Measurements from ENCODE around the gene SUGCT.
A peak's percentile ranks its signal among the peaks of the same experiment; 100 is the strongest.

Gene SUGCT

DNA sequence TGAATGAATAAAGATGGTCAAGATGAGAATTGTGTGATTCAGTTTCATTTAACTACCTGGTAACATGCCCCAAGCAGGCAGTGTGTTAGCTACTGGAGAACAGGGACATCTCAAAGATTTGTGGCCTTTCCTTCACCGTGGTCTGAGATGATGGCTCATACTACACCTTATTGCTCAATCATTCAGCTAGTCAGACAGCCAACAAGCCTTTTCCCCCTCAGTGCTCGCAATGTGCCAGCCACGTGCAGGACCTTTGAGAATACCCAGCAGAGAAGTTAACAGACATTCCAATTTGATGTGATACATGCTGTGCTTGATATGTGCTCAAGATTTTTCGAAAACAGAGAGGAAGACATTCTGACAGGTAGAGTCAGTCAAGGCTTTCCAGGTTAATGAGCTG, 562.8 kb downstream of the SUGCT start:
- no peak overlapping the region for H3K4me3 ChIP-seq
- peaks cover 28% of the 10 kb centered on the region for H3K4me1 ChIP-seq
- H4K20me1 ChIP-seq: no peaks in the 10 kb centered on the region
- TF ChIP-seq Cebpa-rat (IDR thresholded peaks at IDR 0.05): no peak
- no peak overlapping the region for H3K9ac ChIP-seq
- no peaks in the 10 kb centered on the region for H3K36me3 ChIP-seq
- H3K27me3 ChIP-seq: no peaks in the 10 kb centered on the region
- H3K9me3 ChIP-seq: no peaks in the 10 kb centered on the region
- no peak overlapping the region for H3K27ac ChIP-seq
- H3K4me2 ChIP-seq: no peak overlapping the region

DNA sequence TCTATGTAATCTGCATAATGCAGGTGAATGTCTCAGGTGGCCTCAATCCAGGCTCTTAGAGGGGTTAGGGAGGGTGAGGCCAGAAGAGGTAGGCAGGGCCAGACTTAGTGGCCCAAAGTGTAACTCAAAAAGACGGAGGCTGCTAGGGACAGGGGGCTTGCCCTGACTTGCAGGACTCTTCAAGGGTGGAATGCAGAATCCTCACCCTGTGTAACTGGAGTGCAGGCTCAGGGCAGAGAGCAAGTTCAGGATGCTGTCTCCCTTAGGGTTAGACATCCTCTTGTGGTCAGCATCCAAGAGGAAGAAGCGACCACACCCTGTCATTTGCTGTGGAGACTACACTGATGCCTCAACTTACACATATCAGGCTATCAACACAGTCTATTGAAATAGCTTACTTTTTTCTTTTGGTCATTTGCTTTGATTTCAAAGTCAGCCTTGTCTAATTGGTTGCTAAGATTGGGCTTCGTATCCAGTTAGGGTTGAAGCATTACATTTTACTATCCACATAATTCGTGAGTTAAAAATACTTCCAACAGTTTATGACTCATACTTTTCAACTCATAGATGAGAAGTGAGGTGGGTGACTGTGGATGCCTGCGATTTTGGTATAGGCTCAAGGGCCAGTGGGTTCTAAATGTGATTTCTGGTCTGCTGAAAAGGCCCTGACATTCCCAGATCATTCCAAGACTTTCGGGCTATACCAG, 563.6 kb downstream of the SUGCT start:
- Histone ChIP-seq H3K4me2 (no peak overlapping the region), H4K20me1 (no peaks in the 10 kb centered on the region), H3K4me3 (no peak overlapping the region), H3K4me1 (peaks cover 30% of the 10 kb centered on the region), H3K27me3 (no peaks in the 10 kb centered on the region), H3K9me3 (no peaks in the 10 kb centered on the region), H3K9ac (no peak overlapping the region), H3K36me3 (no peaks in the 10 kb centered on the region), H3K27ac (no peak overlapping the region)
- TF ChIP-seq Cebpa-rat (IDR thresholded peaks at IDR 0.05): no peak

DNA sequence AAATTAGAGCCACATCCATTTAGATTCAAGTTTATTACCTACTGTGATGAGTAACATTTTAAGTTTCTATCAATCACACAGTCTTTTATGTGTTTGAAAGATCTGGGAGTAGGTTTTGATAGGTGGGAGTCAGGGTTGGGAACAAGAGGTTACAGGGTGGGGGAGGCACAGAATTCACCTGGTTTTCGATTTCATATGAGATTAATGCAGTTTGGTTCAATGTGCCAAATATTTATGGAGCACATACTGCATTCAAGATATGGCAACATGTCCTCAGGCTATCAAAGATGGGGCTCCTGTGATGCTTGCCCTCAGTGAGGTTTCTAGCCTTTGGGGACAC, 564.1 kb downstream of the SUGCT start:
- Histone ChIP-seq H3K9ac (no peak overlapping the region), H3K27ac (no peak overlapping the region), H3K9me3 (no peaks in the 10 kb centered on the region), H3K4me1 (peaks cover 30% of the 10 kb centered on the region), H3K36me3 (no peaks in the 10 kb centered on the region), H3K27me3 (no peaks in the 10 kb centered on the region), H3K4me2 (no peak overlapping the region), H4K20me1 (no peaks in the 10 kb centered on the region), H3K4me3 (no peak overlapping the region)
- TF ChIP-seq Cebpa-rat (IDR thresholded peaks at IDR 0.05): no peak

GRCh38 chr7:40700653-40701421, 566.0 kb downstream of the SUGCT start:
- Histone ChIP-seq H3K4me2 (peak overlapping the region; percentile 78), H3K4me3 (no peak overlapping the region), H3K9ac (0 out of 2 replicates have a peak overlapping the region, but pooled peaks have one; percentile 27), H3K9me3 (no peaks in the 10 kb centered on the region), H3K4me1 (peaks cover 30% of the 10 kb centered on the region), H4K20me1 (no peaks in the 10 kb centered on the region), H3K36me3 (no peaks in the 10 kb centered on the region), H3K27ac (peak overlapping the region; percentile 32; the same call in 1 of the 2 replicates), H3K27me3 (no peaks in the 10 kb centered on the region)
- no peak for TF ChIP-seq Cebpa-rat (IDR thresholded peaks at IDR 0.05)

GRCh38 chr7:40701836-40702551, 567.2 kb downstream of the SUGCT start:
- Histone ChIP-seq H3K4me2 (peak overlapping the region; percentile 78), H3K9me3 (no peaks in the 10 kb centered on the region), H3K36me3 (no peaks in the 10 kb centered on the region), H3K27me3 (no peaks in the 10 kb centered on the region), H4K20me1 (no peaks in the 10 kb centered on the region), H3K9ac (no peak overlapping the region), H3K4me1 (peaks cover 30% of the 10 kb centered on the region), H3K4me3 (no peak overlapping the region), H3K27ac (no peak overlapping the region)
- TF ChIP-seq Cebpa-rat (IDR thresholded peaks at IDR 0.05): no peak

DNA sequence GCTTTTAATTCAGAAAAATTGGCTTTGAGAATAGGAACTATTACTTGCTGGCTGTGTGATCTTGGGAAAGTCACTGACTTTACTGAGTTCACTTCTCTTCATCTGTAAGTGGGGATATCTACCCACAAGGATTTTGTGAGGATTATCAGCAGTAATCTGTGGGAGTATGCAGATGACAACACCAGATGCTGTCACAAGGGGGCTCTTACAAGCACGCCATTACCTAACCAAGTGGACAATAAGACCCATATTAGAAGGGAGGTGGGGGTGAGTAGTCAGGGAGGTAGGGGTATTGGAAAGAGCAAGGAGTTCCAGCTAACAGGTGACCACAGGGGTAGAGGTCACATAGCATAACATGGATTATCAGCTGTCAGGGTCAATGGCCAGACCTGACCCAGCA, 569.4 kb downstream of the SUGCT start:
- Histone ChIP-seq H3K36me3 (no peaks in the 10 kb centered on the region), H3K27me3 (no peaks in the 10 kb centered on the region), H4K20me1 (no peaks in the 10 kb centered on the region), H3K27ac (no peak overlapping the region), H3K4me1 (peaks cover 30% of the 10 kb centered on the region), H3K4me3 (no peak overlapping the region), H3K9ac (no peak overlapping the region), H3K9me3 (no peaks in the 10 kb centered on the region), H3K4me2 (no peak overlapping the region)
- no peak for TF ChIP-seq Cebpa-rat (IDR thresholded peaks at IDR 0.05)

DNA sequence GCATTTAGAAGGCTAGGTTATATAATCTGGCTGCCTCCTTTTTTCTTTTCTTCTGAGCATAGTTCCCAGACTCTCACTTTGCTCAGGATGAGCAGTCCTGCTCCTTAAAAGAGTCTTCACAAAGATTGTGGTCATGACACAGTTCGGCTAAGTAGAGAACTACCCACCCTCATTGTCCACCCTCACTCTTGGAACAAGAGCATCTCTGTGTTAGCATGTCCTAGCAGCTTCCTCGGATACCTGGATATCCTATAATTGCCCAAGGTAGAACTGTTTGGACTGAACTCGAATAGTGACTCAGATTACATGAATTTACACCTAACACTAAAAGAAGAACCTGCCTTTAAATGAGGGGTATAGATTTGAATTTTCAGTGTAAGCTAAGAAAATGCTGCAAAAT, 572.0 kb downstream of the SUGCT start:
- no peak for TF ChIP-seq Cebpa-rat (IDR thresholded peaks at IDR 0.05)
- Histone ChIP-seq H3K9me3 (no peaks in the 10 kb centered on the region), H3K4me3 (no peak overlapping the region), H3K4me1 (peaks cover 10% of the 10 kb centered on the region), H3K27ac (no peak overlapping the region), H3K36me3 (no peaks in the 10 kb centered on the region), H3K27me3 (no peaks in the 10 kb centered on the region), H3K4me2 (no peak overlapping the region), H3K9ac (no peak overlapping the region), H4K20me1 (no peaks in the 10 kb centered on the region)

DNA sequence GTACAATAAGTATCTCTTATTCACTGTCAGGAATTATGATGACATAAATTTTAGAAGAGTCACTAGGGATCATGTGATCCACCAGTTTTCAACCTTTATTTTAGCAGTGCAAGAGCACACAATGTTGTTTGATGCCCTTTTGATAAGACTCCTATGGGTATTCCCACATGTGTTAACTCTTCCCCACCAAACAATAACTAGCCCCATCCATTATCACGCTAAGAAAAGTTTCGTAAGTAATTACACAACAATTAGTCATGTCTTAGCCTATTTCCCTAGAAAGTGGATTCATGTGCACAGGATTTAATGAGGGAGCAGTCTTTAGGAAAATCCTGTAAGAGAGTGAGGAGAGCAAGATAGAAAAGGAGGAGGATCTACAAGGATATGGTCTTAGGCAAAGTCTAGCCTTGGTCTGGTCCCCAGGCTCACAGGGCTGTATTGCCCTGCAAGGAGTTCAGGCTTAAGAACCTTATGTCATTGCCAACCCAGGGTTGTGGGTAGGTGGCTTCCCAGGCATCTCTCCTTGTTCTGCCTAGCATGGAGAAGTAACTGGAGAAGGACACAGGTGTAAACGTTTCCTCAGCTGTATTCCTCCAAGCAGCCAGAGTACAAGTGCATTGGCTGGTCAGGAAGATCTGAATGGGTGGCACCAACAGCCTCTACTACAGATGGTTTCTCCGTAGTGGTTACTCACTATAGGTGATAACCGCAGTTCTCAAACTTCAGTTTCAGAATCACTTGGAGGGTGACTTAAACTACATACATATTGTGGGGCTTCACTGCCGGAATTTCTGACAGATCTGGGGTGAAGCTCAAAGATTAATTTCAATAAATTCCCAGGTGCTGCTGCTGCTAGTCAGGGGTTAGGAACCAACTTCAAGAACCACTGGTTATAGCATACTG, 574.5 kb downstream of the SUGCT start:
- TF ChIP-seq Cebpa-rat (IDR thresholded peaks at IDR 0.05): no peak
- Histone ChIP-seq H3K4me1 (no peaks in the 10 kb centered on the region), H3K27me3 (no peaks in the 10 kb centered on the region), H3K27ac (no peak overlapping the region), H3K9ac (no peak overlapping the region), H3K9me3 (no peaks in the 10 kb centered on the region), H3K36me3 (no peaks in the 10 kb centered on the region), H3K4me2 (no peak overlapping the region), H3K4me3 (no peak overlapping the region), H4K20me1 (no peaks in the 10 kb centered on the region)

- Histone ChIP-seq H3K4me3 (no peak overlapping the region), H3K27me3 (no peaks in the 10 kb centered on the region), H3K4me2 (no peak overlapping the region), H3K9ac (no peak overlapping the region), H3K9me3 (no peaks in the 10 kb centered on the region), H4K20me1 (no peaks in the 10 kb centered on the region), H3K4me1 (peaks cover 1% of the 10 kb centered on the region; the same call in 1 of the 2 replicates), H3K36me3 (no peaks in the 10 kb centered on the region), H3K27ac (no peak overlapping the region)
- TF ChIP-seq Cebpa-rat (IDR thresholded peaks at IDR 0.05): no peak
Measured at GRCh38 chr7:40711706-40712105, 576.9 kb downstream of the SUGCT start.
